ENCODE measurements around the gene SPIN4. TPM values are rescaled to one million over a fixed set of nuclear protein-coding genes. Genes with fewer than 3 reads are reported as not detected.
"Not testable (repeated sequence)": the region's sequence is repeated elsewhere in the genome, so short reads cannot be mapped to it uniquely, and the experiment has no call there.

SPIN4 gene
- 1 to 10 TPM; 8.1 to 8.3 TPM for total RNA-seq

DNA sequence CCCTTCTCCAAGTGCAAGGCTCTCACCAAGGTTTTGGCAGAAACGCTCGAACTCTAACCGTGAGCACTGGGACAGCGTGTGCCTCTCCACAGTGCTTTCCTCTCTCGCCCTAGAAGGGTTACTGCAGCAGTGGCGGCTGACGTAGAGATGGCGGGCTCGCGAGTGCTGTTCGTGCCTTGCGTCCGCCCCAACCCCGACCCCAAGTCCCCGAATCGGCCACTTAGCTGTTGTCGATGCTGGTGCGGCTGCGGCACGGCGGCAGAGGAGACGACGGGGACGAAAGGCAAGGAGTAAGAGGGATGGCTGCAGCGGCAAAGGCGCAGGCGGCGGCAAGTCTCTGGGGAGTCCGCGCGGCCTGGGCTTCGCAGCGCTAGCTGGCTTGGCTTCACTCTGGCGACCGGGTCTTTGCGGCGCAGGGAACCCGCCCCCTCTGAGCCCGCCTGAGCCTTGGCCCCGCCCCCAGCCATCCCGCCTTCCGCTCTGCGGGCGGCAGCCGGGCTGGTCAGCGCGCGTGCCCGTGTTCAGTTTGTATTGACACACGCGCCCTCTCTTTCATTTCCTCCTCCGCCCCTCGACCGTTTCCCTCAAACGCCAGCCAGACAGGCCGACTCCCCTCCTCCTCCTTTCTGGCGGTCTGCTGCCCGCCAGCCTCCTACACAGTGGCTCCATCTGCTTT, at the start of gene SPIN4:
SPIN4 (minus strand) TSS at position 392 of the 676 bp plus-strand sequence. CDS start 513 bp downstream, outside the sequence.
- no peaks in the 10 kb centered on the region for H3K4me1 ChIP-seq

DNA sequence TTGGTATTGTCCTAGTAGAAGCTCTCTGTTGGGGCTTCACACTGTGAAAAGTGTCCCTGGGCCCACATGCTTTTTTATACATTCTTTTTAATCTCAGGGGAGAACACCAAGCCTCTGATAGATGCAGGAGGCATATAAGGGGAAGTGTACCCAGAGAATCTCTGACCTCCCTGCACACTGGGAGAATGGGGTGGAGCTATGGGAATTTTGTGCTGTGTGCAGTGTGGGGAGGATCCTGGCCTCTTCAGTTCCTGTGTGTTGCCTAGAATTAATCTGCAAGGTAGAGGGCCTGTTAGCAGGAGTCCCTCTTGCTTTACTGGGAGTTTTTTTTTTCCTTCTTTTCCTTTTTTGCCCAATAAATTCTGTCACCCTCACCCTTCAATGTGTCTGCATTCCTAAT, 49.2 kb upstream of the SPIN4 start:
- H3K4me1 ChIP-seq, result no peaks in the 10 kb centered on the region
- H3K27ac ChIP-seq, result no peak overlapping the region
- intact Hi-C loops (cut with DNase I), result no loop called here
- DNase-seq, result no peak
- no peaks in the 10 kb centered on the region for H3K36me3 ChIP-seq
- no peaks in the 10 kb centered on the region for H3K9me3 ChIP-seq
- no peak overlapping the region for H3K4me3 ChIP-seq
- no peaks in the 10 kb centered on the region for H3K27me3 ChIP-seq
- TF ChIP-seq, protein P1, sequence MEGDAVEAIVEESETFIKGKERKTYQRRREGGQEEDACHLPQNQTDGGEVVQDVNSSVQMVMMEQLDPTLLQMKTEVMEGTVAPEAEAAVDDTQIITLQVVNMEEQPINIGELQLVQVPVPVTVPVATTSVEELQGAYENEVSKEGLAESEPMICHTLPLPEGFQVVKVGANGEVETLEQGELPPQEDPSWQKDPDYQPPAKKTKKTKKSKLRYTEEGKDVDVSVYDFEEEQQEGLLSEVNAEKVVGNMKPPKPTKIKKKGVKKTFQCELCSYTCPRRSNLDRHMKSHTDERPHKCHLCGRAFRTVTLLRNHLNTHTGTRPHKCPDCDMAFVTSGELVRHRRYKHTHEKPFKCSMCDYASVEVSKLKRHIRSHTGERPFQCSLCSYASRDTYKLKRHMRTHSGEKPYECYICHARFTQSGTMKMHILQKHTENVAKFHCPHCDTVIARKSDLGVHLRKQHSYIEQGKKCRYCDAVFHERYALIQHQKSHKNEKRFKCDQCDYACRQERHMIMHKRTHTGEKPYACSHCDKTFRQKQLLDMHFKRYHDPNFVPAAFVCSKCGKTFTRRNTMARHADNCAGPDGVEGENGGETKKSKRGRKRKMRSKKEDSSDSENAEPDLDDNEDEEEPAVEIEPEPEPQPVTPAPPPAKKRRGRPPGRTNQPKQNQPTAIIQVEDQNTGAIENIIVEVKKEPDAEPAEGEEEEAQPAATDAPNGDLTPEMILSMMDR (IDR thresholded peaks at IDR 0.05), result no peak
- no peak overlapping the region for H3K9ac ChIP-seq (ENCODE audit: low read depth in 2 of 2, low read length in 2 of 2)

More for the DNA sequence above, at the start of gene SPIN4:
- intact Hi-C loops (cut with DNase I), result no loop called here
- no peaks in the 10 kb centered on the region for H3K36me3 ChIP-seq
- peak within 1 kb of the TSS; percentile 57 to 70 for H3K9ac ChIP-seq (ENCODE audit: low read depth in 2 of 2, low read length in 2 of 2)
- peak; percentile 90 for DNase-seq
- H3K27me3 ChIP-seq, result no peaks in the 10 kb centered on the region
- TF ChIP-seq, protein P1 (IDR thresholded peaks at IDR 0.05), result no peak
- H3K27ac ChIP-seq, result peak within 1 kb of the TSS; percentile 78
- H3K9me3 ChIP-seq, result no peaks in the 10 kb centered on the region
- H3K4me3 ChIP-seq, result peak within 1 kb of the TSS; percentile 57

DNA sequence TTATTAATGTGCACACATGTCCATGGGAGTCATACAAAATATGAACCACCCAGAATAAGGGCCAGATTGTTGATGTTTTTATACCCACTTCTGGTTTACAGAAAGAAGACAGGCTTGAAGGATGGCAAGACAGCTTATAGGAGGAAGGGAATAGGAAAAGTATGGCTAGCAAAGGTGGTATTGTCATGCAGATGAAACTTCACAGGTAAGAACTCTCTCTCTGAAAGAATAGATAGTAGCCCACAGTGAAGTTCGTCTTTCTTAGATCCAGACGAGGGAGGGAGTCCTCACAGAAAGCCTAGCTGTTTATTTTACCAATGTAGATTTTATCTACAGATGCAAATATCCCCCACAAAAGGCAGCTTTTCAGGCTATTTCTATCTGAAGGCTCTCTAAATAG, 43.7 kb upstream of the SPIN4 start:
- TF ChIP-seq, protein P1 (IDR thresholded peaks at IDR 0.05), result no peak
- no peaks in the 10 kb centered on the region for H3K4me1 ChIP-seq
- H3K9ac ChIP-seq (ENCODE audit: low read depth in 2 of 2, low read length in 2 of 2), result no peak overlapping the region
- no peaks in the 10 kb centered on the region for H3K27me3 ChIP-seq
- no peaks in the 10 kb centered on the region for H3K36me3 ChIP-seq
- DNase-seq, result no peak
- no peaks in the 10 kb centered on the region for H3K9me3 ChIP-seq
- H3K27ac ChIP-seq, result no peak overlapping the region
- intact Hi-C loops (cut with DNase I), result no loop called here
- no peak overlapping the region for H3K4me3 ChIP-seq

DNA sequence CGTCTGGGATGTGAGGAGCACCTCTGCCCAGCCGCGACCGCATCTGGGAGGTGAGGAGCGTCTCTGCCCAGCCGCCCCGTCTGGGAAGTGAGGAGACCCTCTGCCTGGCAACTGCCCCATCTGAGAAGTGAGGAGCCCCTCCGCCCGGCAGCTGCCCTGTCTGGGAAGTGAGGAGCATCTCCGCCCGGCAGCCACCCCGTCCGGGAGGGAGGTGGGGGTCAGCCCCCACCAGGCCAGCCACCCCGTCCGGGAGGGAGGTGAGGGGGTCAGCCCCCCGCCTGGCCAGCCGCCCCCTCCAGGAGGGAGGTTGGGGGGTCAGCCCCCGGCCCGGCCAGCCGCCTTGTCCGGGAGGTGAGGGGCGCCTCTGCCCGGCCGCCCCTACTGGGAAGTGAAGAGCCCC, 42.0 kb upstream of the SPIN4 start:
- intact Hi-C loops (cut with DNase I); DNase-seq: not testable (repeated sequence)

DNA sequence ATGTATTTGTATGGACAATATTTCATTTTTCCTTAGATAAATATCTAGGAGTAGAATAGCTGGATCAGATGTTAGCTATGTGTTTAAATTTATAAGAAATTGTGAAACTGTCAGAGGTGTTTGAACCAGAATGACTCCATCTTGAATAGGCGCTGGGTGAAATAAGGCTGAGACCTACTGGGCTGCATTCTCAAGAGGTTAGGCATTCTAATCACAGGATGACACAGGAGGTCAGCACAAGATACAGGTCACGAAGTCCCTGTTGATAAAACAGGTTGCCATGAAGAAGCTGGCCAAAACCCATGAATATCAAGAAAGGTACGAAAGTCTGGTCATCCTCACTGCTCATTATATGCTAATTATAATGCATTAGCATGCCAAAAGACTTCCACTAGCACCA, 36.3 kb upstream of the SPIN4 start:
- H3K27ac ChIP-seq, result no peak overlapping the region
- H3K9ac ChIP-seq (ENCODE audit: low read depth in 2 of 2, low read length in 2 of 2), result no peak overlapping the region
- no peak overlapping the region for H3K4me3 ChIP-seq
- no peak for DNase-seq
- TF ChIP-seq, protein P1 (IDR thresholded peaks at IDR 0.05), result no peak
- H3K36me3 ChIP-seq, result no peaks in the 10 kb centered on the region
- intact Hi-C loops (cut with DNase I), result no loop called here
- no peaks in the 10 kb centered on the region for H3K27me3 ChIP-seq
- H3K9me3 ChIP-seq, result no peaks in the 10 kb centered on the region
- no peaks in the 10 kb centered on the region for H3K4me1 ChIP-seq

More for the DNA sequence above, 42.0 kb upstream of the SPIN4 start:
- not testable (repeated sequence) for H3K4me3 ChIP-seq; H3K4me1 ChIP-seq; H3K9me3 ChIP-seq; H3K27me3 ChIP-seq; H3K27ac ChIP-seq; H3K9ac ChIP-seq (ENCODE audit: low read depth in 2 of 2, low read length in 2 of 2); H3K36me3 ChIP-seq

DNA sequence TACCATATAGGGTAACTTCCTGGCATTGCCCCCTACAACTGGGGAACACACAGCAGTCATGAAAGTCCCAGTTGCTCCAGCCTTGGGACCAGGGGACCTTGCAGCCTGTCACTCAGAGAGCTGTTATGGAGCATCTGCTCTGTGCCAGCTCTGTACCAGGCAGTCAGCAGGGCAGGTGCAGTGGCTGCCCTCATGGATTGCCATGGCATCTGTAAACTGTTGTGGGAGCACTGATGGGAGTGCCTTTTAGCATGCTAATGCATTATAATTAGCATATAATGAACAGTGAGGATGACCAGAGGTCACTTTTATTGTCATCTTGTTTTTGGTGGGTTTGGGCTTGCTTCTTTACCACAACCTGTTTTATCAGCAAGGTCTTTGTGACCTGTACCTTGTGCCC, 33.1 kb upstream of the SPIN4 start:
- H3K27ac ChIP-seq; intact Hi-C loops (cut with DNase I); H3K4me3 ChIP-seq; H3K4me1 ChIP-seq; H3K9me3 ChIP-seq; DNase-seq; H3K9ac ChIP-seq (ENCODE audit: low read depth in 2 of 2, low read length in 2 of 2); H3K27me3 ChIP-seq; H3K36me3 ChIP-seq: not testable (repeated sequence)

DNA sequence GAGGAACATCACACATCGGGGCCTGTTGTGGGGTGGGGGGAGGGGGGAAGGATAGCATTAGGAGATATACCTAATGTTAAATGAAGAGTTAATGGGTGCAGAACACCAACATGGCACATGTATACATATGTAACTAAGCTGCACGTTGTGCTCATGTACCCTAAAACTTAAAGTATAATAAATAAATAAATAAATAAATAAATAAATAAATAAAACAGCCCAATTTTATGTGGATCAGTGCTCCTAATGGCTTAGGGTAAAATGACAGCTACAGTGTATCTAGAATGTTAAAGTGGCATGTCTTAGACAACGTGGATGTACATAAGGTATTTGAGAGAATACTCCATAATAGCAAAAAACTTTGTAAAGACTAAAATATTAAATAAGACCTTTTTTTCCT, 21.9 kb upstream of the SPIN4 start:
- H3K9me3 ChIP-seq; H3K36me3 ChIP-seq; intact Hi-C loops (cut with DNase I); H3K9ac ChIP-seq (ENCODE audit: low read depth in 2 of 2, low read length in 2 of 2); H3K27ac ChIP-seq; H3K4me3 ChIP-seq; H3K27me3 ChIP-seq; H3K4me1 ChIP-seq; DNase-seq: not testable (repeated sequence)

DNA sequence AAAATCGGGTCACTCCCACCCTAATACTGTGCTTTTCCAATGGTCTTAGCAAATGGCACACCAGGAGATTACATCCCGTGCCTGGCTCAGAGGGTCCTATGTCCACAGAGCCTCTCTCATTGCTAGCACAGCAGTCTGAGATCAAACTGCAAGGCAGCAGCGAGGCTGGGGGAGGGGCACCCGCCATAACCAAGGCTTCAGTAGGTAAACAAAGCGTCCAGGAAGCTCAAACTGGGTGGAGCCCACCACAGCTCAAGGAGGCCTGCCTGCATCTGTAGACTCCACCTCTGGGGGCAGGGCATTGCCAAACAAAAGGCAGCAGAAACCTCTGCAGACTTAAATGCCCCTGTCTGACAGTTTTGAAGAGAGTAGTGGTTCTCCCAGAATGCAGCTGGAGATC, 16.6 kb upstream of the SPIN4 start:
- H3K27me3 ChIP-seq; H3K9me3 ChIP-seq; H3K36me3 ChIP-seq; H3K9ac ChIP-seq (ENCODE audit: low read depth in 2 of 2, low read length in 2 of 2); intact Hi-C loops (cut with DNase I); H3K27ac ChIP-seq; H3K4me3 ChIP-seq; DNase-seq; H3K4me1 ChIP-seq: not testable (repeated sequence)

All from colonic mucosa (tissue), 4 donors.